Peyer's patch (tissue), 4 donors: ENCODE results near the gene GPR78.

Experiments used
- POLR2A ChIP-seq, 2 donors: fragments of 450-650 bp; IDR thresholded peaks; one replicate each; pipeline ENCODE4 v1.5.1; 2017; ENCODE audit warnings: antibody characterized with exemption in 2 of 2, mild to moderate bottlenecking in 2 of 2, moderate library complexity in 2 of 2
- TF ChIP-seq, protein P1 (sequence below), 6 experiments: fragments of 450-650 bp in 4 of 6; fragments of 200-600 bp in 2 of 6; sonication (generic) in 1 of 6; IDR thresholded peaks; one replicate each; pipeline ENCODE4 v1.5.1; 2017 to 2019; ENCODE audit warnings: antibody characterized with exemption in 6 of 6, mild to moderate bottlenecking in 3 of 6, moderate library complexity in 1 of 6

DNA sequence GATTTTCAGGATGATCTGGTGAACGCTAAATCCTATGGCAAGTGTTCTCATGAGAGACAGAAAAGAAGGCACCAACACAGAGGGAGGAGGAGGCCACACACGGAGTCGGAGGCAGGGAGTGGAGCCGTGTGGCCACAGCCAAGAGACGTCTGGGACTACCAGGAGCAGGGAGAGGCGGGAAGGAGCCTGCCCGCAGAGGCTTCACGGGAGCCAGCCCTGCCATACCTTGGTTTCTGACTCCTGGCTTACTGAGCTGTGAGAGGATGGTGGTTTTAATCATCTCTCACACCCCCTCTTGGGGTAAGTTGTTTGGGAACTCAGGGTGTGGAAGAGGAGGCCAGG lies 33.5 kb upstream of the GPR78 start:
- TF ChIP-seq, protein P1, sequence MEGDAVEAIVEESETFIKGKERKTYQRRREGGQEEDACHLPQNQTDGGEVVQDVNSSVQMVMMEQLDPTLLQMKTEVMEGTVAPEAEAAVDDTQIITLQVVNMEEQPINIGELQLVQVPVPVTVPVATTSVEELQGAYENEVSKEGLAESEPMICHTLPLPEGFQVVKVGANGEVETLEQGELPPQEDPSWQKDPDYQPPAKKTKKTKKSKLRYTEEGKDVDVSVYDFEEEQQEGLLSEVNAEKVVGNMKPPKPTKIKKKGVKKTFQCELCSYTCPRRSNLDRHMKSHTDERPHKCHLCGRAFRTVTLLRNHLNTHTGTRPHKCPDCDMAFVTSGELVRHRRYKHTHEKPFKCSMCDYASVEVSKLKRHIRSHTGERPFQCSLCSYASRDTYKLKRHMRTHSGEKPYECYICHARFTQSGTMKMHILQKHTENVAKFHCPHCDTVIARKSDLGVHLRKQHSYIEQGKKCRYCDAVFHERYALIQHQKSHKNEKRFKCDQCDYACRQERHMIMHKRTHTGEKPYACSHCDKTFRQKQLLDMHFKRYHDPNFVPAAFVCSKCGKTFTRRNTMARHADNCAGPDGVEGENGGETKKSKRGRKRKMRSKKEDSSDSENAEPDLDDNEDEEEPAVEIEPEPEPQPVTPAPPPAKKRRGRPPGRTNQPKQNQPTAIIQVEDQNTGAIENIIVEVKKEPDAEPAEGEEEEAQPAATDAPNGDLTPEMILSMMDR (IDR thresholded peaks at IDR 0.05): no peak
- no peak for TF ChIP-seq POLR2A (IDR thresholded peaks at IDR 0.05)
